ENCODE measurements around the gene UNC80.

The UNC80 gene

GRCh38 chr2:209864716-209865295, 93.2 kb downstream of the UNC80 start:
- DNase-seq (ENCODE audit: low read depth), result no peak
- H3K4me3 ChIP-seq (ENCODE audit: low read depth, low read length), result no peak overlapping the region
- TF ChIP-seq CTCF (IDR thresholded peaks at IDR 0.05; ENCODE audit: low read depth, low read length), result no peak
- TF ChIP-seq POLR2A (IDR thresholded peaks at IDR 0.05; ENCODE audit: extremely low read depth, insufficient read length), result no peak
- no peak for TF ChIP-seq MAX (IDR thresholded peaks at IDR 0.05; ENCODE audit: low read depth, low read length)
- TF ChIP-seq MYC (IDR thresholded peaks at IDR 0.05; ENCODE audit: low read depth, low read length), result no peak

- no peak for TF ChIP-seq MYC (IDR thresholded peaks at IDR 0.05; ENCODE audit: low read depth, low read length)
- no peak for TF ChIP-seq MAX (IDR thresholded peaks at IDR 0.05; ENCODE audit: low read depth, low read length)
- TF ChIP-seq CTCF (IDR thresholded peaks at IDR 0.05; ENCODE audit: low read depth, low read length), result no peak
- no peak for TF ChIP-seq POLR2A (IDR thresholded peaks at IDR 0.05; ENCODE audit: extremely low read depth, insufficient read length)
- DNase-seq (ENCODE audit: low read depth), result no peak
- no peak overlapping the region for H3K4me3 ChIP-seq (ENCODE audit: low read depth, low read length)
Observed at GRCh38 chr2:209868271-209868994, 96.8 kb downstream of the UNC80 start.

- DNase-seq (ENCODE audit: low read depth), result no peak
- no peak overlapping the region for H3K4me3 ChIP-seq (ENCODE audit: low read depth, low read length)
- TF ChIP-seq POLR2A (IDR thresholded peaks at IDR 0.05; ENCODE audit: extremely low read depth, insufficient read length) (no peak), CTCF (IDR thresholded peaks at IDR 0.05; ENCODE audit: low read depth, low read length) (no peak), MYC (IDR thresholded peaks at IDR 0.05; ENCODE audit: low read depth, low read length) (no peak), MAX (IDR thresholded peaks at IDR 0.05; ENCODE audit: low read depth, low read length) (no peak)
Observed at GRCh38 chr2:209870067-209870466, 98.4 kb downstream of the UNC80 start.

- H3K4me3 ChIP-seq (ENCODE audit: low read depth, low read length), result no peak overlapping the region
- TF ChIP-seq MYC (IDR thresholded peaks at IDR 0.05; ENCODE audit: low read depth, low read length), result no peak
- no peak for TF ChIP-seq CTCF (IDR thresholded peaks at IDR 0.05; ENCODE audit: low read depth, low read length)
- no peak for TF ChIP-seq MAX (IDR thresholded peaks at IDR 0.05; ENCODE audit: low read depth, low read length)
- no peak for TF ChIP-seq POLR2A (IDR thresholded peaks at IDR 0.05; ENCODE audit: extremely low read depth, insufficient read length)
- DNase-seq (ENCODE audit: low read depth), result peak; percentile 18
Observed at GRCh38 chr2:209872675-209873074, 101.0 kb downstream of the UNC80 start.

- TF ChIP-seq CTCF (IDR thresholded peaks at IDR 0.05; ENCODE audit: low read depth, low read length) (no peak), MAX (IDR thresholded peaks at IDR 0.05; ENCODE audit: low read depth, low read length) (no peak), POLR2A (IDR thresholded peaks at IDR 0.05; ENCODE audit: extremely low read depth, insufficient read length) (no peak), MYC (IDR thresholded peaks at IDR 0.05; ENCODE audit: low read depth, low read length) (no peak)
- no peak overlapping the region for H3K4me3 ChIP-seq (ENCODE audit: low read depth, low read length)
- no peak for DNase-seq (ENCODE audit: low read depth)
Observed at GRCh38 chr2:209875270-209875669, 103.6 kb downstream of the UNC80 start.
